DOHH2 (cell line): Measurements from ENCODE around the gene TUT1.

ENCODE experiments used
- EZH2phosphoT487 ChIP-seq: fragments of 200-600 bp; sonication (generic); IDR thresholded peaks from 2 replicates; pipeline ENCODE4 v1.6.1; 2017; ENCODE audit warnings: borderline replicate concordance, mild to moderate bottlenecking, antibody characterized with exemption, low read length, moderate library complexity, mixed read lengths
- TF ChIP-seq, protein P1 (sequence below): fragments of 200-600 bp; sonication (generic); IDR thresholded peaks from one replicate; pipeline ENCODE4 v1.5.1; 2014; ENCODE audit warnings: antibody characterized with exemption, mild to moderate bottlenecking, low read depth, low read length; ENCODE audit not compliant: poor library complexity, severe bottlenecking

DNA sequence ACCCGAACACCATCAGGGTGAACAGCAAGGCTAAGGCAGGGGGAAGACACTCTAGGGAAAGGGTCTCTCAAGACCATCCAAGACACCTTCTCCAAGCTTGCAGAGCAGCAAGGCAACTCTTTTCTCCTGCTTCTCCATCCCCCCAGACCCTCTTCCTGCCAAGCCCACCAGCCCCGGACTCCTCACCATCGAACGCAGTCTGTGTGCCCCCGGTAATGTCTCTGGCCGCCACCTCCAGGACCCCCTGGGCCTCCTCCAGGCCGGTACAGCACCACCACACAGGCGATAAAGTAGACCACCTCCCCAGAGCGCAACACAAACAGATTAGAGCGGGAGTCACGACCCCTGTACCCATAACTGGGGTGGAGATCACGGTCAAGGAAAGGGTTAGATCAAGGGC lies 17.5 kb upstream of the TUT1 start:
- TF ChIP-seq, protein P1, sequence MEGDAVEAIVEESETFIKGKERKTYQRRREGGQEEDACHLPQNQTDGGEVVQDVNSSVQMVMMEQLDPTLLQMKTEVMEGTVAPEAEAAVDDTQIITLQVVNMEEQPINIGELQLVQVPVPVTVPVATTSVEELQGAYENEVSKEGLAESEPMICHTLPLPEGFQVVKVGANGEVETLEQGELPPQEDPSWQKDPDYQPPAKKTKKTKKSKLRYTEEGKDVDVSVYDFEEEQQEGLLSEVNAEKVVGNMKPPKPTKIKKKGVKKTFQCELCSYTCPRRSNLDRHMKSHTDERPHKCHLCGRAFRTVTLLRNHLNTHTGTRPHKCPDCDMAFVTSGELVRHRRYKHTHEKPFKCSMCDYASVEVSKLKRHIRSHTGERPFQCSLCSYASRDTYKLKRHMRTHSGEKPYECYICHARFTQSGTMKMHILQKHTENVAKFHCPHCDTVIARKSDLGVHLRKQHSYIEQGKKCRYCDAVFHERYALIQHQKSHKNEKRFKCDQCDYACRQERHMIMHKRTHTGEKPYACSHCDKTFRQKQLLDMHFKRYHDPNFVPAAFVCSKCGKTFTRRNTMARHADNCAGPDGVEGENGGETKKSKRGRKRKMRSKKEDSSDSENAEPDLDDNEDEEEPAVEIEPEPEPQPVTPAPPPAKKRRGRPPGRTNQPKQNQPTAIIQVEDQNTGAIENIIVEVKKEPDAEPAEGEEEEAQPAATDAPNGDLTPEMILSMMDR, result no peak
- no peak for TF ChIP-seq EZH2phosphoT487
